ENCODE results near the gene PIGU. TPM values are rescaled to one million over a fixed set of nuclear protein-coding genes. Genes with fewer than 3 reads are reported as not detected.
A peak's percentile ranks its signal among the peaks of the same experiment; 100 is the strongest.

PIGU gene
- total and polyA plus RNA-seq, 2 of the 13 experiments (the other 11 are each of a cell fraction or from before 2014, with no cell fraction given): 45.5 to 231 TPM

GRCh38 chr20:34703424-34704176 is 26.7 kb upstream of the PIGU start:
- 2% methylated on average over 28 of the region's 38 CpGs for WGBS (ENCODE audit: low lambda C conversion rate)
- H4K20me1 ChIP-seq (ENCODE audit: insufficient read depth, low read length): no peaks in the 10 kb centered on the region
- peak overlapping the region; percentile 92 for H3K27ac ChIP-seq (ENCODE audit: extremely low read length, insufficient read depth, low read length)
- TF ChIP-seq ZNF383 (CRISPR knock-in tag; IDR thresholded peaks at IDR 0.05; ENCODE audit: borderline replicate concordance) (no peak), ZBTB3 (CRISPR knock-in tag; IDR thresholded peaks at IDR 0.05; ENCODE audit: borderline replicate concordance, low read depth) (no peak), ZBTB34 (CRISPR knock-in tag; IDR thresholded peaks at IDR 0.05) (no peak), ZNF770 (CRISPR knock-in tag; IDR thresholded peaks at IDR 0.05) (0 out of 2 replicates have a peak, but pooled peaks have one; percentile 7), GZF1 (CRISPR knock-in tag; IDR thresholded peaks at IDR 0.05) (peak; percentile 83; the same call in 1 of the 2 replicates), ZNF331 (CRISPR knock-in tag; IDR thresholded peaks at IDR 0.05) (peak; percentile 72; the same call in 1 of the 2 replicates), ATF3 (CRISPR knock-in tag; IDR thresholded peaks at IDR 0.05) (no peak), SMAD9 (CRISPR knock-in tag; IDR thresholded peaks at IDR 0.05) (no peak), ZNF446 (CRISPR knock-in tag; IDR thresholded peaks at IDR 0.05) (no peak; the same call in 1 of the 2 replicates), POLR2A (IDR thresholded peaks at IDR 0.05; ENCODE audit: insufficient read depth in 1 of 2, low read depth in 2 of 2, low read length in 2 of 2) (peak; percentile 69 to 76), IRX3 (CRISPR knock-in tag; IDR thresholded peaks at IDR 0.05; ENCODE audit: borderline replicate concordance, low read depth) (peak; percentile 19; the same call in 1 of the 2 replicates), ZNF18 (CRISPR knock-in tag; IDR thresholded peaks at IDR 0.05; ENCODE audit: insufficient replicate concordance) (no peak), MEF2D (CRISPR knock-in tag; IDR thresholded peaks at IDR 0.05) (peak; percentile 83; the same call in 1 of the 2 replicates), ZNF879 (CRISPR knock-in tag; IDR thresholded peaks at IDR 0.05) (no peak), SALL2 (CRISPR knock-in tag; IDR thresholded peaks at IDR 0.05) (no peak; the same call in 1 of the 2 replicates), KLF6 (CRISPR knock-in tag; IDR thresholded peaks at IDR 0.05) (peak; percentile 7; the same call in 1 of the 2 replicates), POLR2AphosphoS5 (IDR thresholded peaks at IDR 0.05; ENCODE audit: low read depth, low read length) (peak; percentile 29; the same call in 1 of the 2 replicates), ZNF543 (CRISPR knock-in tag; IDR thresholded peaks at IDR 0.05) (no peak; the same call in 1 of the 2 replicates), REXO4 (CRISPR knock-in tag; IDR thresholded peaks at IDR 0.05; ENCODE audit: borderline replicate concordance) (no peak)

More at GRCh38 chr20:34703424-34704176, 26.7 kb upstream of the PIGU start:
- H3K4me1 ChIP-seq (ENCODE audit: insufficient read depth, low read length): peaks cover 63% of the 10 kb centered on the region
- intact Hi-C loops (cut with micrococcal nuclease; ENCODE audit: unreplicated experiment): loop anchor here (1.0 to 10.0 kb wide), 3 partner anchors 27 to 81 kb away; no protein-coding TSS in a partner anchor
- no peaks in the 10 kb centered on the region; a peak in 1 of 5 replicates for H3K27me3 ChIP-seq (ENCODE audit: control insufficient read depth in 1 of 2, insufficient read depth in 2 of 2, low read length in 2 of 2)
- H3K4me3 ChIP-seq (replicated peaks in 1 of 3; ENCODE audit: insufficient read depth in 1 of 3, low read depth in 2 of 3, low read length in 3 of 3): peak overlapping the region; percentile 82 to 98 (median 84)
- ATAC-seq: peak; percentile 34
- FAIRE-seq: peak; percentile 77
- peak; percentile 81 for DNase-seq (ENCODE audit: low spot score)
- H3K79me2 ChIP-seq (ENCODE audit: insufficient read depth, low read length): peaks cover 15% of the 10 kb centered on the region
- H3K9ac ChIP-seq (ENCODE audit: insufficient read depth, low read depth, low read length): peak overlapping the region; percentile 96
- H2AFZ ChIP-seq (ENCODE audit: low read length): no peak overlapping the region
- BruUV-seq (replicated peaks): TSS peak; percentile 94
- no peaks in the 10 kb centered on the region for H3K36me3 ChIP-seq (replicated peaks in 1 of 2; ENCODE audit: control insufficient read depth in 1 of 2, insufficient read depth in 2 of 2, low read length in 2 of 2)
- POLR2A ChIA-PET: interaction anchor here (0.9 to 7.9 kb wide), 25 partner anchors 9 to 392 kb away, joined by 3 to 168 read pairs (median 4); partner anchors contain the start of genes DYNLRB1 and PIGU
- peak overlapping the region; percentile 97 for H3K4me2 ChIP-seq (ENCODE audit: low read depth, low read length)
- no peaks in the 10 kb centered on the region for H3K9me3 ChIP-seq (ENCODE audit: low read length)
- in situ Hi-C loops (cut with HindIII; ENCODE audit: extremely low pct_ligation_motif_present, low pct_unique_long_range_greater_than_20kb): loop anchor here (10.0 kb wide), 1 partner anchor 399 kb away; the partner anchor contains the start of gene AHCY
- CTCF ChIA-PET (ENCODE audit: low intra/inter-chr PET ratio, low total read pairs): no interaction called here
